ENCODE results near the gene SYT14.
"Not testable (repeated sequence)": the region's sequence is repeated elsewhere in the genome, so short reads cannot be mapped to it uniquely, and the experiment has no call there.

The SYT14 gene

DNA sequence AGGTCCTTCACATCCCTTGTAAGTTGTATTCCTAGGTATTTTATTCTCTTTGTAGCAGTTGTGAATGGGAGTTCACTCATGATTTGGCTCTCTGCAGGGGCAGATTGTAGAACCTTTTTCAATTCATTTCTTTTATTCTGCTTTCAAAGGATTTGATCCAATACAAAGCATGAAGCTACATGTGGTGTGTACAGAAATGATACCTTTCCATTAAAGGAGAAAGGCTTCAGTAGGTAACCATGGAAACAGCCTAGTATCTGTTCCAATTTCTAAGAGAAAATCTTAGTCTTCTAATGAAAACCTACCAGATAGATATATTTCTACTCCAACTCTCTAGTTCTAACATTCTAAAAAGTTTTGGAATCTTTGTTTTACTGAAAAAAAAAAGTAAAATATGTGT is 105.0 kb downstream of the SYT14 start:
- DNase-seq, result no peak

GRCh38 chr1:210049616-210050015 is 111.6 kb downstream of the SYT14 start:
- no peak for DNase-seq

- DNase-seq, result not testable (repeated sequence)
Measured at GRCh38 chr1:210050491-210050890, 112.5 kb downstream of the SYT14 start.

DNA sequence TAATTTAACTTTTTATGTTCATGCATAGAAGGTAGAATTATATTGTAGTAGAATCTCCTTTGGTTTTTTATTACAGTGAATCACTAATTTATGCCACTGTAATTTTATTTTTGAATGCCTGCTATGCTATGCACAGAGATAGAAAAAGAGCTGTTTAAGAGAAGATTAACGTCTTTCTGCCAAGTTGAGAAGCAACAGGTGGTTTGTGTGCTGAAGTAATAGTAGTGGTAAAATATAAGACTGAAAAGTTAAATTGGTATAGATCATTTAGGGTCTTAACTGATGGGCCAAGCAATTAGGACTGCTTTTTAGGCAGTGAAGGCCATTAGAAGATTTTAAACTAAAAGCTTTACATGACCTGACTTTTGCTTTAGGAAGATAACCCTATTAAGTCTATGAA is 115.1 kb downstream of the SYT14 start:
- DNase-seq, result no peak

DNA sequence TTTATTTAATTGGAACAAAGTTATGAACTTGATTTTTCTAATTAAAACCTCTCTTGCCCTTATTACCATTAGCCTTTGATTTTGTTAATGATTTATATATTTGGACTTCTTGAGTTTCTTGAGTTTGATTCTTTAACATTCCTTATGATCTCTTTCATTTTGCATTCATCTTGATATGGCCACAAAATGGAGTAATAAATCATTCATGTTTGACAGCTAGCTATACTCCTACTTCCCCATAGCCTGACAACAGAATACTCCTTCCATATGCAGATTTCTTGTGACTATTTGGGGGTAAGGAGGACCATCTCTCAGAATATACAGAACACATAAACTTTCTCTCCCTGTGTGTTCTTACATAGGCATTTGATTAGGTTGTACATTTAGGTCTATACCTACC is 119.6 kb downstream of the SYT14 start:
- DNase-seq, result no peak

DNA sequence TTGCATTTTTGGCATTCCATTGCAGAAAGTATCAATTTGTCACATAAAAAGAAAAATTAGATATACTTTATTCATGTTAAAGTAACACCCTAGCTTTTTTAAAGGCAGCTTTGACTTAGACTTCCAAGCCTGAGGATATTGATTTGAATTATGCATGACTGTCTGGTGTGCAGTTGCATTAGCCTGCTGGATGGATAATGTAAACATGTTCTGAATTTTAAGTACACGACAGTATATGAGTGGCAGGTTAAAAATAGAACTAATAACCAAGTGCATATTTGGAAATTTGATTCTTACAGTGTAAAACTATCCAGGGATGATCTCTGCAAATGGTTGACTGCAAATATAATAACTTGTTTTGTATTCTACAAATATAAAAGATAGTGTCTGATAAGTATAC is 124.0 kb downstream of the SYT14 start:
- DNase-seq, result no peak

DNA sequence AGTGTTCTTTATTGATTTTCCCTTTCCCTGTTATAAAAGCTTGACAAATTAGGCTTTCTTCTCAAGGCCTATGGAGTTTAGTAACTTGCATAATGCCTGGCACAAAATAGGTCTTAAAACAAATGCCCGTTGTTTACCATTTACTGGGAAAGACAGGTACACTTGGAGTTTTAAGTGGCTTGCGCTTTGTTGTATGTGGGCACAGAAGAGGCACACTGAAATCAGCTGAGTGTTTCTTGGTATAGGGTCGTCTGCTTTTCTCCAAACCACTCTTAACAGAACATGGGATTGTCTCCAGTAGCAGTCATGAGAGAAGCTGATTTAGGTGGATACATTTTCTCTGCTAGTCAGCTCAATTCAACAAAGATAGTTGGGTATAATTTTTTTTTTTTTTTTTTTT is 132.5 kb downstream of the SYT14 start:
- DNase-seq, result no peak

DNA sequence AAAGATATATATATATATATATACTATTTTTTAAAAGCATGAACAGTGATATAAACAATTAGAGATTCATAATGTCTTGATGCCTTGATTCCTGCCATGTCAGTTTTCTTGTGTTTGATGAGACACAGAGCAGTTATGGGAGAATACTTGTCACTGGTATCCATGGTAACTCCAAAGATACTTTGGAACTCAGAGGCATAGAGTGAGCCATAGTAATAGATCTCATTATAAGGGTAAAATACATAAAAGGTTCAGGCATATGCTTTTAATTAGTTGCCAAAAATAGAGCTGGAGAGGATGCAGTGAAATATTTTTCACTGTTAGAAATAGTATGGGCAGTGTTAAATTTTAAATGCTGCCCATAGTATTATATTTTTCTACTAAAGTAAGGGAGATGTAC is 134.1 kb downstream of the SYT14 start:
- no peak for DNase-seq

- no peak for DNase-seq
Measured at GRCh38 chr1:210072896-210073504, 135.0 kb downstream of the SYT14 start.

DNA sequence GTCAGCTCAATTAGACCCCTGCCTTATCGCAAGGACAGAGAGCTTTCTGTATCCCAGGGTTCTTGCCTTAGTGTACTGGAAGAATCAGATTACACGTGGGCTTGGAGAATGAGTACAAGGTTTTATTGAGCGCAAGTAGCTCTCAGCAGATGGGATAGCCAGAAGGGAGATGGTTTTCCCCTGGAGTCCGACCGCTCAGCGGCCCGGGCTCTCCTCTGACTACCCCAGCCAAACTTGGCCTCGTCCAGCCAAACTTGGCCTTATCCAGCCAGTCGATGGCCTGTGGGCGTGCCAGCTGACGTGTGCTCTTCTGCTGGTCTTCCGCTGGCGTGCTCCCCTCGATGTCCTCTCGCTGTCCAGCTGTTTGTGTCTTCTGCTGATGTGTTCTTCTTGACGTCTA is 136.9 kb downstream of the SYT14 start:
- DNase-seq, result no peak

- no peak for DNase-seq
Measured at GRCh38 chr1:210076620-210077019, 138.6 kb downstream of the SYT14 start.

DNA sequence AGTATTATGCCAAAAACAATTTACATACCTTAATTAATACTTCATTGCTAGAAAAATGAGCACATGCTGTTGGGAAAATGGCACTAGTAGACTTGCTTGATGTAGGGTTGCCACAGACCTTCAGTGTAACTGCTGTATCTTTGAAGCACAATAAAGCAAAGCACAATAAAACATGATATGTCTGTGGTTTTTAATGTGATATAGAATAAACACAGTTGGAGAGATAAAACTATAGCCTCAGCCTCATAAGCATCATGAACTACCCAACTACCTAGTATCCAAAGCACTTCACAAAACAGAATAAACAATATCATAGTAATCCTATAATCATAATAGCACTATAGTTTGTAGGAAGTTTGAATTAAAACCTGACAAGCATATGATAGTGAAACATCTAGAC is 143.5 kb downstream of the SYT14 start:
- DNase-seq, result no peak

DNA sequence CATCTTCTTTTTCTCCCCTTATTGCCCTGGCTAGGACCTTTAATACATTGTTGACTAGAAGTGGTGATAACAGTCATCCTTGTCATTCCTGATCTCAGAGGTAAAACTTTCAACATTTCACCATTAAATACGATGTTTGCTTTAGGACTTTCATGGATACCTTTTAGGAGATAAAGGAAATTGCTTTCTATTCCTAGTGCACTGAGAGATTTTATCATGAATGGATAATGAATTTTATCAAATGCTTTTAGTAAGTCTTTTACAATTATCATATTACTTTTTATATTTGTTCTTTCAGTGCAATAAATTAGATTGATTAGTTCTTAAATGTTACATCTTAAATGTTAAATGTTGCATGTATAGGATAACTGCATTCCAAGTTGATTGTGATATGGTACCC is 147.3 kb downstream of the SYT14 start:
- no peak for DNase-seq

GRCh38 chr1:210087058-210087457 is 149.0 kb downstream of the SYT14 start:
- no peak for DNase-seq

GRCh38 chr1:210089855-210090254 is 151.8 kb downstream of the SYT14 start:
- no peak for DNase-seq

- DNase-seq, result no peak
Measured at GRCh38 chr1:210092366-210092765, 154.3 kb downstream of the SYT14 start.

DNA sequence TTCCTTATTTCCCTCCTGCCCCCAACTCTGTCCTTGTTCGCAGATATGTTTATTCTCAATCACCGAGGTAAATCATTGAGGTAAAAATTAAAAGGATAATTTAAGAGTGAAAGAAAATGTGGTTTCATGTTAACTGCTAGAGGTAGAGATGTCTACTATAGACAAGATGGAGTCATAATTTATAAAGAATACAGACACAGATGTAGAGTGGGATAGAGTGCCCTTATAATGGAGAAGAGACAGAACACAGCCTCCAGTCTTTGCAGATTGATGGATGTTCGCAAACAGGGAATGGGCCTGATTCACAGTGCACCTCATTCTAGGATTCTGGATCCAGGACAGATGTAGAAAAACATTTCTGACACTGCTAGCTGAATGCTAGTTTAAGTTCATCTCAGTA is 155.4 kb downstream of the SYT14 start:
- DNase-seq, result no peak

DNA sequence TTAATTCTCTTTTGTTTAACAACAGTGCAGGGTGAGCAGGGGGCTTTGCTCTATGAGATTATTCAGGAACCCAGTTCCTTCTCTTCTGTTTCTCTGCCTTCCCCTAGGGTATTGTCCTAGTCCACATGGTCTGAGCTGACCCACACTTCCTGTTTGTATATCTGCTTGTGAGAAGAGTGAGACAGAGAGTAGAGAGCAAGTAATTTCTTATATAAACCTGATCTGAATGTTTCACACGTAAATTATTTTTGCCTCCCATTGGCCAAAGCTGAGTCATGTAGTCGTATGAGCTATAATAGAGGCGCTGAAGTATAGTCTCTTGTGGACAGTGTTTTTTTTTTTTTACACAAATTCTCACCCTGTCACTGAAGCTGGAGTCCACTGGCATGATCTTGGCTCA is 160.3 kb downstream of the SYT14 start:
- no peak for DNase-seq

DNA sequence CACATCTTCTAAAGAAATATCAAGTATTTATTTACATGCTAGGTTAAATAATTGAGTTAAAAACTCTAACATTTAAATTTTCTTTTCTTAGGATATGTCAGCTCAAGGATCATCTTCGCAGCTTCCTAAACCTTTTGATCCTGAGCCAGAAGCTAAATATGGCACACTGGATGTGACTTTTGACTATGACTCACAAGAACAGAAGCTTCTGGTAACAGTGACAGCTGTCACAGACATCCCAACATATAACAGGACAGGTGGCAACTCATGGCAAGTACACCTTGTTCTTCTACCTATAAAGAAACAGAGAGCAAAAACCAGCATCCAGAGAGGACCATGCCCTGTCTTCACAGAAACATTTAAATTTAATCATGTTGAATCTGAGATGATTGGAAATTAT is 161.9 kb downstream of the SYT14 start:
- DNase-seq, result no peak

DNA sequence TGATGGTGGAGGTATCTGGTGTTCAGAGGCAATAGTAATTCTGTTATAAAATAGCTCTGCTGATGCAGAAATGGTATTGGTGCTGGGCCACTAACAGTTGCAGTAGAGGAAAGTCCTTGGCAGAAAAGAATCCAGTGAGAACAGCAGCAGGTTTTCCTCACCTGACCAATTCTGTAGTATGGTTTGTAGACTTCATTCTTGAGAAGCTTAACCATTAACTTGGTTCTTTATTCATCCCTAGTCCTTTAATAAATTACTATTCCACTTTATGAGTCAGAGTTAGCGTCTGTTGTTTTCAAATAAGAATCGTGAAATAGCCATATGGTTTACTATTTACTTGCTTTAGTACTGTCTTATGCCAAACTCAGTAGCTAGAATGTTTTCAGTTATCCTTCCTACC is 166.1 kb downstream of the SYT14 start:
- no peak for DNase-seq

DNA sequence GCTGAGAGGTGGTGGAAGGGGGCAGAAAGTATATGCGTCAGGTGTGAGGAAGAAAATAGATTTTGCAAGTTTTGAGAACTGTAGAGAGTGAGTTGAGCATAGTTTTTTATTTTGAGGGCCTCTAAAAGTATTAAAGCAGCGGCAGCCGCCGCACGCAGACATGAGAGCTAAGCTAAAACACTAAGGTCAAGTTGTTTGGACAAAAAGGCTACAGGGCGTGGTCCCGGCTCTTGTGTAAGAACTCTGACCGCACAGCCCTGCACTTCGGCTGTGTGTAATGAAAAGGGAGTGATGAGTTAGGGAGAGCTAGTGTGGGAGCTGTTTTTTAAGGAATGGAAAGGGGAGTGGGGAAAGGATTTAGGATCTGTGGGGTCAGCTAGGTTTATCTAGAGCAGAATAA is 174.9 kb downstream of the SYT14 start:
- not testable (repeated sequence) for DNase-seq

DNA sequence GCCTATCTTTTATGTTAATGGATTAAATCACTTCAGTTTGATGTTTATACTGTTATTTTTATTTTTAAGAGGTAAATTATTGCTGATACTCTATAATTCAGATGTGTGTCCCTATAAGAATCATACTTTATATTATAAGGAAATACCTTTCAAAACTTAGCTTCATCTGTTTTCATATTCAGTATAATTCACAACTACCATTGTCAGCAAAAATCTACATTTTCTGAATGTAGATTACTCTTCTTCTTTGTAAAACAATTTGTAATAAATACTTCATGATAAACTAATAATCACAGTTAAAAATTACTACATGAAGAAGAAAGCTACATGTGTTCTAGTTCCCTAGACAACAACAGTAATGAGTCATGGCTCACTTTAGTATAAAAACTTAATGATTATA is 179.2 kb downstream of the SYT14 start:
- DNase-seq, result no peak

- DNase-seq, result no peak
Measured at GRCh38 chr1:210117681-210118170, 179.7 kb downstream of the SYT14 start.

GRCh38 chr1:210123383-210123782 is 185.4 kb downstream of the SYT14 start:
- DNase-seq, result no peak

DNA sequence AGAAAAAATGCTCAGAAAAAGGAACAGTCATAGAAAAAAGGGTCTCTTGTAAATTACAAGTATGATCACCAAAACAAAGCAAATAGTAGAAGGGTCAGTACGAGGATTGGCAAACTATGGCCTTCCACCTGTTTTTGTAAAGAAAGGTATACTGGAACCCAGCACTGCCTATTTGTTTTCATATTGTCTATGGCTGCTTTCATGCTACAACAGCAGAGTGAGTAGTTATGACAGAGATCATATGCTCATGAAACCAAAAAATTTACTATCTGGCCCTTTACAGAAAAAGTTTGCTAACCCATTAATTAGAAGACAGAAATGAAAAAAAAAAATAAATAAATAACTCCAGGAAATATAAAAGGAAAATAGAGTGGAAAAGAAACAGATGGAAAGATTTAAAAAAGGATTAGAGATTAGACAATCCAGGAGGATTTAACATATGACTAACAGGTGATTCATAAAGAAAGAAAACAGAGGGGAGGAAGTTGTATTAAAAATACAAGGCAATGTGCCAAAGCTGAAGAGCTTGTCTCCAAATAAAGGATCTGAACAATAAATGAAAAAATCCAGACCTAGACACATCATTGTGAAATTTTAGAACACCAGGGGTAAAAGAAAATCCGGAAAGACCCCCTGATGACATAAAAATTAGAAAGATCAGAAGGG is 186.0 kb downstream of the SYT14 start:
- DNase-seq, result no peak

Data from inflammatory macrophage treated with lipopolysaccharide for 4 hours (primary cell).